HL-60 (cell line): ENCODE data around the gene KLK11.

Experiments
- DNase-seq, 2 experiments: peaks; one replicate each; pipeline ENCODE4 v3.0.0-alpha.2; 2010 to 2020; ENCODE audit warnings: low read depth in 1 of 2, low spot score in 1 of 2
- H3K27ac ChIP-seq: fragments of 250-450 bp; sonication (Bioruptor Pico); replicated peaks from 2 replicates; pipeline ENCODE4 v1.5.1; 2020; ENCODE audit warnings: mild to moderate bottlenecking, moderate library complexity
- H3K27me3 ChIP-seq: fragments of 250-450 bp; sonication (Bioruptor Pico); 2 replicates; pipeline ENCODE4 v1.5.1; 2021; ENCODE audit warnings: mild to moderate bottlenecking, moderate library complexity; ENCODE audit not compliant: insufficient read depth, poor library complexity, severe bottlenecking
- H3K4me3 ChIP-seq: replicated peaks from 2 replicates; pipeline ENCODE4 v1.5.1; 2011; ENCODE audit warnings: mild to moderate bottlenecking, control low read depth, low read length; ENCODE audit not compliant: insufficient read depth
- CTCF ChIP-seq: IDR thresholded peaks from one replicate; pipeline ENCODE4 v1.5.1; 2011; ENCODE audit warnings: low read length, control low read depth, inconsistent platforms; ENCODE audit not compliant: insufficient read depth
- GABPA ChIP-seq: IDR thresholded peaks from 2 replicates; pipeline ENCODE4 v1.6.1; 2012; ENCODE audit warnings: low read depth
- POLR2AphosphoS5 ChIP-seq: IDR thresholded peaks from 2 replicates; pipeline ENCODE4 v1.6.1; 2012; ENCODE audit warnings: low read depth
- REST ChIP-seq: IDR thresholded peaks from 2 replicates; pipeline ENCODE4 v1.6.1; 2012; ENCODE audit warnings: low read depth; ENCODE audit not compliant: insufficient replicate concordance
- SPI1 ChIP-seq: IDR thresholded peaks from 2 replicates; pipeline ENCODE4 v1.6.1; 2012; ENCODE audit warnings: low read depth, mild to moderate bottlenecking, borderline replicate concordance

Gene KLK11

GRCh38 chr19:51006406-51006805 lies 20.0 kb downstream of the KLK11 start:
- Histone ChIP-seq H3K4me3 (no peak overlapping the region), H3K27me3 (peaks cover 3% of the 10 kb centered on the region), H3K27ac (no peak overlapping the region)
- TF ChIP-seq POLR2AphosphoS5 = no peak
- TF ChIP-seq GABPA = no peak
- no peak for TF ChIP-seq SPI1
- TF ChIP-seq REST = no peak
- TF ChIP-seq CTCF = no peak
- no peak for DNase-seq

GRCh38 chr19:51005248-51005647 lies 21.2 kb downstream of the KLK11 start:
- Histone ChIP-seq H3K27me3 (peaks cover 5% of the 10 kb centered on the region), H3K27ac (no peak overlapping the region), H3K4me3 (no peak overlapping the region)
- no peak for DNase-seq
- TF ChIP-seq CTCF (no peak), GABPA (no peak), SPI1 (no peak), POLR2AphosphoS5 (no peak), REST (no peak)

GRCh38 chr19:51003316-51003715 lies 23.1 kb downstream of the KLK11 start:
- TF ChIP-seq CTCF = no peak
- no peak for TF ChIP-seq POLR2AphosphoS5
- TF ChIP-seq SPI1 = no peak
- Histone ChIP-seq H3K27ac (no peak overlapping the region), H3K4me3 (no peak overlapping the region), H3K27me3 (peaks cover 5% of the 10 kb centered on the region)
- no peak for DNase-seq
